Measurements from ENCODE around the gene RANBP17. TPM values are rescaled to one million over a fixed set of nuclear protein-coding genes. Genes with fewer than 3 reads are reported as not detected.

The RANBP17 gene
- total RNA-seq, 1 donor from 2014 or later: 79.9 TPM

GRCh38 chr5:171236651-171237050 lies 374.8 kb downstream of the RANBP17 start:
- Histone ChIP-seq H3K36me3 (ENCODE audit: control insufficient read depth in 3 of 3, insufficient read depth in 3 of 3, low read length in 3 of 3) (no peaks in the 10 kb centered on the region), H3K9me3 (ENCODE audit: control insufficient read depth in 3 of 3, low read length in 3 of 3) (no peaks in the 10 kb centered on the region), H3K27me3 (ENCODE audit: control insufficient read depth in 3 of 3, insufficient read depth in 3 of 3, low read length in 3 of 3) (no peaks in the 10 kb centered on the region), H3K4me1 (ENCODE audit: control insufficient read depth in 3 of 3, insufficient read depth in 3 of 3, low read length in 3 of 3) (no peaks in the 10 kb centered on the region), H3K27ac (ENCODE audit: low read depth, low read length) (no peak overlapping the region), H3K9ac (ENCODE audit: low read depth in 1 of 3, low read length in 3 of 3) (no peak overlapping the region), H3K4me3 (ENCODE audit: low read length in 3 of 3) (no peak overlapping the region)

GRCh38 chr5:171242521-171242920 lies 380.7 kb downstream of the RANBP17 start:
- H3K9ac ChIP-seq (ENCODE audit: low read depth in 1 of 3, low read length in 3 of 3): no peak overlapping the region
- no peaks in the 10 kb centered on the region for H3K36me3 ChIP-seq (ENCODE audit: control insufficient read depth in 3 of 3, insufficient read depth in 3 of 3, low read length in 3 of 3)
- H3K4me3 ChIP-seq (ENCODE audit: low read length in 3 of 3): no peak overlapping the region
- no peaks in the 10 kb centered on the region for H3K27me3 ChIP-seq (ENCODE audit: control insufficient read depth in 3 of 3, insufficient read depth in 3 of 3, low read length in 3 of 3)
- no peak overlapping the region for H3K27ac ChIP-seq (ENCODE audit: low read depth, low read length)
- H3K9me3 ChIP-seq (ENCODE audit: control insufficient read depth in 3 of 3, low read length in 3 of 3): no peaks in the 10 kb centered on the region
- no peaks in the 10 kb centered on the region for H3K4me1 ChIP-seq (ENCODE audit: control insufficient read depth in 3 of 3, insufficient read depth in 3 of 3, low read length in 3 of 3)

- H3K27me3 ChIP-seq (ENCODE audit: control insufficient read depth in 3 of 3, insufficient read depth in 3 of 3, low read length in 3 of 3): no peaks in the 10 kb centered on the region
- no peak overlapping the region for H3K9ac ChIP-seq (ENCODE audit: low read depth in 1 of 3, low read length in 3 of 3)
- H3K9me3 ChIP-seq (ENCODE audit: control insufficient read depth in 3 of 3, low read length in 3 of 3): peaks cover 0 to 5% (median 3%) of the 10 kb centered on the region in 3 donors
- H3K4me1 ChIP-seq (ENCODE audit: control insufficient read depth in 3 of 3, insufficient read depth in 3 of 3, low read length in 3 of 3): no peaks in the 10 kb centered on the region
- no peak overlapping the region for H3K27ac ChIP-seq (ENCODE audit: low read depth, low read length)
- H3K36me3 ChIP-seq (ENCODE audit: control insufficient read depth in 3 of 3, insufficient read depth in 3 of 3, low read length in 3 of 3): no peaks in the 10 kb centered on the region
- H3K4me3 ChIP-seq (ENCODE audit: low read length in 3 of 3): no peak overlapping the region
Measured at GRCh38 chr5:171246231-171246630, 384.4 kb downstream of the RANBP17 start.

- H3K9me3 ChIP-seq (ENCODE audit: control insufficient read depth in 3 of 3, low read length in 3 of 3): peaks cover 0 to 5% (median 3%) of the 10 kb centered on the region in 3 donors
- no peaks in the 10 kb centered on the region for H3K36me3 ChIP-seq (ENCODE audit: control insufficient read depth in 3 of 3, insufficient read depth in 3 of 3, low read length in 3 of 3)
- no peak overlapping the region for H3K27ac ChIP-seq (ENCODE audit: low read depth, low read length)
- H3K9ac ChIP-seq (ENCODE audit: low read depth in 1 of 3, low read length in 3 of 3): no peak overlapping the region
- H3K4me3 ChIP-seq (ENCODE audit: low read length in 3 of 3): no peak overlapping the region
- no peaks in the 10 kb centered on the region for H3K27me3 ChIP-seq (ENCODE audit: control insufficient read depth in 3 of 3, insufficient read depth in 3 of 3, low read length in 3 of 3)
- H3K4me1 ChIP-seq (ENCODE audit: control insufficient read depth in 3 of 3, insufficient read depth in 3 of 3, low read length in 3 of 3): no peaks in the 10 kb centered on the region
Measured at GRCh38 chr5:171249460-171249859, 387.6 kb downstream of the RANBP17 start.

GRCh38 chr5:171250738-171251137 lies 388.9 kb downstream of the RANBP17 start:
- Histone ChIP-seq H3K4me3 (ENCODE audit: low read length in 3 of 3) (no peak overlapping the region), H3K27ac (ENCODE audit: low read depth, low read length) (no peak overlapping the region), H3K36me3 (ENCODE audit: control insufficient read depth in 3 of 3, insufficient read depth in 3 of 3, low read length in 3 of 3) (no peaks in the 10 kb centered on the region), H3K4me1 (ENCODE audit: control insufficient read depth in 3 of 3, insufficient read depth in 3 of 3, low read length in 3 of 3) (no peaks in the 10 kb centered on the region), H3K9me3 (ENCODE audit: control insufficient read depth in 3 of 3, low read length in 3 of 3) (peaks cover 0 to 5% (median 3%) of the 10 kb centered on the region in 3 donors), H3K9ac (ENCODE audit: low read depth in 1 of 3, low read length in 3 of 3) (no peak overlapping the region), H3K27me3 (ENCODE audit: control insufficient read depth in 3 of 3, insufficient read depth in 3 of 3, low read length in 3 of 3) (no peaks in the 10 kb centered on the region)

- peaks cover 0 to 5% (median 3%) of the 10 kb centered on the region in 3 donors for H3K9me3 ChIP-seq (ENCODE audit: control insufficient read depth in 3 of 3, low read length in 3 of 3)
- H3K27ac ChIP-seq (ENCODE audit: low read depth, low read length): no peak overlapping the region
- H3K27me3 ChIP-seq (ENCODE audit: control insufficient read depth in 3 of 3, insufficient read depth in 3 of 3, low read length in 3 of 3): no peaks in the 10 kb centered on the region
- H3K36me3 ChIP-seq (ENCODE audit: control insufficient read depth in 3 of 3, insufficient read depth in 3 of 3, low read length in 3 of 3): no peaks in the 10 kb centered on the region
- H3K4me1 ChIP-seq (ENCODE audit: control insufficient read depth in 3 of 3, insufficient read depth in 3 of 3, low read length in 3 of 3): no peaks in the 10 kb centered on the region
- no peak overlapping the region for H3K9ac ChIP-seq (ENCODE audit: low read depth in 1 of 3, low read length in 3 of 3)
- H3K4me3 ChIP-seq (ENCODE audit: low read length in 3 of 3): no peak overlapping the region
Measured at GRCh38 chr5:171251519-171251918, 389.7 kb downstream of the RANBP17 start.

- no peak overlapping the region for H3K9ac ChIP-seq (ENCODE audit: low read depth in 1 of 3, low read length in 3 of 3)
- no peak overlapping the region for H3K4me3 ChIP-seq (ENCODE audit: low read length in 3 of 3)
- H3K27ac ChIP-seq (ENCODE audit: low read depth, low read length): no peak overlapping the region
- no peaks in the 10 kb centered on the region for H3K36me3 ChIP-seq (ENCODE audit: control insufficient read depth in 3 of 3, insufficient read depth in 3 of 3, low read length in 3 of 3)
- H3K27me3 ChIP-seq (ENCODE audit: control insufficient read depth in 3 of 3, insufficient read depth in 3 of 3, low read length in 3 of 3): no peaks in the 10 kb centered on the region
- H3K4me1 ChIP-seq (ENCODE audit: control insufficient read depth in 3 of 3, insufficient read depth in 3 of 3, low read length in 3 of 3): no peaks in the 10 kb centered on the region
- peaks cover 0 to 5% (median 3%) of the 10 kb centered on the region in 3 donors for H3K9me3 ChIP-seq (ENCODE audit: control insufficient read depth in 3 of 3, low read length in 3 of 3)
Measured at GRCh38 chr5:171252674-171253073, 390.9 kb downstream of the RANBP17 start.

- Histone ChIP-seq H3K4me1 (ENCODE audit: control insufficient read depth in 3 of 3, insufficient read depth in 3 of 3, low read length in 3 of 3) (no peaks in the 10 kb centered on the region), H3K27me3 (ENCODE audit: control insufficient read depth in 3 of 3, insufficient read depth in 3 of 3, low read length in 3 of 3) (no peaks in the 10 kb centered on the region), H3K36me3 (ENCODE audit: control insufficient read depth in 3 of 3, insufficient read depth in 3 of 3, low read length in 3 of 3) (no peaks in the 10 kb centered on the region), H3K9ac (ENCODE audit: low read depth in 1 of 3, low read length in 3 of 3) (no peak overlapping the region), H3K9me3 (ENCODE audit: control insufficient read depth in 3 of 3, low read length in 3 of 3) (no peaks in the 10 kb centered on the region), H3K4me3 (ENCODE audit: low read length in 3 of 3) (no peak overlapping the region), H3K27ac (ENCODE audit: low read depth, low read length) (no peak overlapping the region)
Measured at GRCh38 chr5:171258737-171259415, 397.1 kb downstream of the RANBP17 start.

- Histone ChIP-seq H3K4me1 (ENCODE audit: control insufficient read depth in 3 of 3, insufficient read depth in 3 of 3, low read length in 3 of 3) (no peaks in the 10 kb centered on the region), H3K9ac (ENCODE audit: low read depth in 1 of 3, low read length in 3 of 3) (no peak overlapping the region), H3K27ac (ENCODE audit: low read depth, low read length) (no peak overlapping the region), H3K27me3 (ENCODE audit: control insufficient read depth in 3 of 3, insufficient read depth in 3 of 3, low read length in 3 of 3) (no peaks in the 10 kb centered on the region), H3K9me3 (ENCODE audit: control insufficient read depth in 3 of 3, low read length in 3 of 3) (no peaks in the 10 kb centered on the region), H3K4me3 (ENCODE audit: low read length in 3 of 3) (no peak overlapping the region), H3K36me3 (ENCODE audit: control insufficient read depth in 3 of 3, insufficient read depth in 3 of 3, low read length in 3 of 3) (no peaks in the 10 kb centered on the region)
Measured at GRCh38 chr5:171261361-171261760, 399.5 kb downstream of the RANBP17 start.

- no peaks in the 10 kb centered on the region for H3K27me3 ChIP-seq (ENCODE audit: control insufficient read depth in 3 of 3, insufficient read depth in 3 of 3, low read length in 3 of 3)
- H3K4me1 ChIP-seq (ENCODE audit: control insufficient read depth in 3 of 3, insufficient read depth in 3 of 3, low read length in 3 of 3): no peaks in the 10 kb centered on the region
Measured at GRCh38 chr5:171261904-171262303, 400.1 kb downstream of the RANBP17 start.

More at GRCh38 chr5:171261904-171262303, 400.1 kb downstream of the RANBP17 start:
- H3K36me3 ChIP-seq (ENCODE audit: control insufficient read depth in 3 of 3, insufficient read depth in 3 of 3, low read length in 3 of 3): no peaks in the 10 kb centered on the region
- H3K9me3 ChIP-seq (ENCODE audit: control insufficient read depth in 3 of 3, low read length in 3 of 3): no peaks in the 10 kb centered on the region
- H3K27ac ChIP-seq (ENCODE audit: low read depth, low read length): no peak overlapping the region
- no peak overlapping the region for H3K9ac ChIP-seq (ENCODE audit: low read depth in 1 of 3, low read length in 3 of 3)
- H3K4me3 ChIP-seq (ENCODE audit: low read length in 3 of 3): no peak overlapping the region

All from skeletal muscle tissue (tissue), 4 donors.